HL-60 (cell line): ENCODE measurements around the gene SHC3.

Source experiments
- DNase-seq, 2 experiments: peaks; one replicate each; pipeline ENCODE4 v3.0.0-alpha.2; 2010 to 2020; ENCODE audit warnings: low read depth in 1 of 2, low spot score in 1 of 2
- H3K27ac ChIP-seq: fragments of 250-450 bp; sonication (Bioruptor Pico); replicated peaks from 2 replicates; pipeline ENCODE4 v1.5.1; 2020; ENCODE audit warnings: mild to moderate bottlenecking, moderate library complexity
- H3K27me3 ChIP-seq: fragments of 250-450 bp; sonication (Bioruptor Pico); 2 replicates; pipeline ENCODE4 v1.5.1; 2021; ENCODE audit warnings: mild to moderate bottlenecking, moderate library complexity; ENCODE audit not compliant: insufficient read depth, poor library complexity, severe bottlenecking
- H3K4me3 ChIP-seq: replicated peaks from 2 replicates; pipeline ENCODE4 v1.5.1; 2011; ENCODE audit warnings: mild to moderate bottlenecking, control low read depth, low read length; ENCODE audit not compliant: insufficient read depth
- GABPA ChIP-seq: IDR thresholded peaks from 2 replicates; pipeline ENCODE4 v1.6.1; 2012; ENCODE audit warnings: low read depth
- POLR2AphosphoS5 ChIP-seq: IDR thresholded peaks from 2 replicates; pipeline ENCODE4 v1.6.1; 2012; ENCODE audit warnings: low read depth
- SPI1 ChIP-seq: IDR thresholded peaks from 2 replicates; pipeline ENCODE4 v1.6.1; 2012; ENCODE audit warnings: low read depth, mild to moderate bottlenecking, borderline replicate concordance
- TF ChIP-seq, protein P1 (sequence below): IDR thresholded peaks from 2 replicates; pipeline ENCODE4 v1.6.1; 2012; ENCODE audit warnings: low read depth; ENCODE audit not compliant: insufficient replicate concordance
- TF ChIP-seq, protein P2 (sequence below): IDR thresholded peaks from one replicate; pipeline ENCODE4 v1.5.1; 2011; ENCODE audit warnings: low read length, control low read depth, inconsistent platforms; ENCODE audit not compliant: insufficient read depth

SHC3 gene

DNA sequence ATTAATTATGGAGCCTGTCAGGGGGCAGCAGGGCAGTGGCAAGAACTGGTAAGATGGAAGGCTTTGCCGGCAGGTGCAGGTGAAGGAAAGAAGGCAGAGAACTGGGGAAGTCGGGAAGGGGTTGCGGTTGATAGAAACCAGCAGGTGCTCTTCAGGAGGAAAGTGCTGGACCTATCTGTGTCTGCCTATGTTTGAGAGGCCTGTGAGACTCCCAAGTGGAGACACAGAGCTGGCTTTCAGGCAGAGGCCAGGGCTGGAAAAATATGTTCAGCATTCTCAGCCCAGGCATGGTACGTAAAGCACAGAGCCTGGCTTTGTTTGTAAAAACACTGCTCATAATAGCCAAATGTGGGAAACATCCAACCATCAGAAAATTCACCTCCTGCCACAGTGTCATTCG, 117.8 kb downstream of the SHC3 start:
- TF ChIP-seq GABPA (no peak), SPI1 (no peak), POLR2AphosphoS5 (no peak)
- TF ChIP-seq, protein P1, sequence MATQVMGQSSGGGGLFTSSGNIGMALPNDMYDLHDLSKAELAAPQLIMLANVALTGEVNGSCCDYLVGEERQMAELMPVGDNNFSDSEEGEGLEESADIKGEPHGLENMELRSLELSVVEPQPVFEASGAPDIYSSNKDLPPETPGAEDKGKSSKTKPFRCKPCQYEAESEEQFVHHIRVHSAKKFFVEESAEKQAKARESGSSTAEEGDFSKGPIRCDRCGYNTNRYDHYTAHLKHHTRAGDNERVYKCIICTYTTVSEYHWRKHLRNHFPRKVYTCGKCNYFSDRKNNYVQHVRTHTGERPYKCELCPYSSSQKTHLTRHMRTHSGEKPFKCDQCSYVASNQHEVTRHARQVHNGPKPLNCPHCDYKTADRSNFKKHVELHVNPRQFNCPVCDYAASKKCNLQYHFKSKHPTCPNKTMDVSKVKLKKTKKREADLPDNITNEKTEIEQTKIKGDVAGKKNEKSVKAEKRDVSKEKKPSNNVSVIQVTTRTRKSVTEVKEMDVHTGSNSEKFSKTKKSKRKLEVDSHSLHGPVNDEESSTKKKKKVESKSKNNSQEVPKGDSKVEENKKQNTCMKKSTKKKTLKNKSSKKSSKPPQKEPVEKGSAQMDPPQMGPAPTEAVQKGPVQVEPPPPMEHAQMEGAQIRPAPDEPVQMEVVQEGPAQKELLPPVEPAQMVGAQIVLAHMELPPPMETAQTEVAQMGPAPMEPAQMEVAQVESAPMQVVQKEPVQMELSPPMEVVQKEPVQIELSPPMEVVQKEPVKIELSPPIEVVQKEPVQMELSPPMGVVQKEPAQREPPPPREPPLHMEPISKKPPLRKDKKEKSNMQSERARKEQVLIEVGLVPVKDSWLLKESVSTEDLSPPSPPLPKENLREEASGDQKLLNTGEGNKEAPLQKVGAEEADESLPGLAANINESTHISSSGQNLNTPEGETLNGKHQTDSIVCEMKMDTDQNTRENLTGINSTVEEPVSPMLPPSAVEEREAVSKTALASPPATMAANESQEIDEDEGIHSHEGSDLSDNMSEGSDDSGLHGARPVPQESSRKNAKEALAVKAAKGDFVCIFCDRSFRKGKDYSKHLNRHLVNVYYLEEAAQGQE, result no peak
- TF ChIP-seq, protein P2, sequence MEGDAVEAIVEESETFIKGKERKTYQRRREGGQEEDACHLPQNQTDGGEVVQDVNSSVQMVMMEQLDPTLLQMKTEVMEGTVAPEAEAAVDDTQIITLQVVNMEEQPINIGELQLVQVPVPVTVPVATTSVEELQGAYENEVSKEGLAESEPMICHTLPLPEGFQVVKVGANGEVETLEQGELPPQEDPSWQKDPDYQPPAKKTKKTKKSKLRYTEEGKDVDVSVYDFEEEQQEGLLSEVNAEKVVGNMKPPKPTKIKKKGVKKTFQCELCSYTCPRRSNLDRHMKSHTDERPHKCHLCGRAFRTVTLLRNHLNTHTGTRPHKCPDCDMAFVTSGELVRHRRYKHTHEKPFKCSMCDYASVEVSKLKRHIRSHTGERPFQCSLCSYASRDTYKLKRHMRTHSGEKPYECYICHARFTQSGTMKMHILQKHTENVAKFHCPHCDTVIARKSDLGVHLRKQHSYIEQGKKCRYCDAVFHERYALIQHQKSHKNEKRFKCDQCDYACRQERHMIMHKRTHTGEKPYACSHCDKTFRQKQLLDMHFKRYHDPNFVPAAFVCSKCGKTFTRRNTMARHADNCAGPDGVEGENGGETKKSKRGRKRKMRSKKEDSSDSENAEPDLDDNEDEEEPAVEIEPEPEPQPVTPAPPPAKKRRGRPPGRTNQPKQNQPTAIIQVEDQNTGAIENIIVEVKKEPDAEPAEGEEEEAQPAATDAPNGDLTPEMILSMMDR, result no peak
- H3K27me3 ChIP-seq, result no peaks in the 10 kb centered on the region
- H3K27ac ChIP-seq, result no peak overlapping the region
- H3K4me3 ChIP-seq, result no peak overlapping the region
- DNase-seq, result no peak

DNA sequence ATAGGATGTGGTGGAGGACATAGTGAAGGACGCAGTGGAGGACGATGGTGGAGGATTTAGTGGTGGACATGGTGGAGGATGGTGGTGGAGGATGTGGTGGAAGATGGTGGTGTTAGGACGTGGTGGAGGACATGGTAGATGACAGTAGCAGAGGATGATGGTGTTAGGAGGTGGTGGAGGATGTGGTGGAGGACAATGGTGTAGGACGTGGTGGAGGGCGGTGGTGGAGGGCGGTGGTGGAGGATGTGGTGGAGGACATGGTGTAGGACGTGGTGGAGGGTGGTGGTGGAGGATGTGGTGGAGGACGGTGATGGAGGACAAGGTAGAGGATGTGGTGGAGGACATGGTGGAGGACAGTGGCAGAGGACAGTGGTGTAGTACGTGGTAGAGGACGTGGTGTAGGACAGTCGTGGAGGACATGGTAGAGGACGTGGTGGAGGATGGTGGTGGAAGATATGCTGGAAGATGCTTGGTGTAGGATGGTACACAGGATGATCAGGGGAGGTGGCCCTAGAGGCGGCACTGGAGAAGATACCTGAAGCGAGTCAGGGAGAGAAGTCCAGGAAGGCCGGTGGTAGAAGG, 118.6 kb downstream of the SHC3 start:
- no peak for DNase-seq
- Histone ChIP-seq H3K27ac (no peak overlapping the region), H3K27me3 (no peaks in the 10 kb centered on the region), H3K4me3 (no peak overlapping the region)
- TF ChIP-seq, protein P1, result no peak
- TF ChIP-seq, protein P2, result no peak
- TF ChIP-seq SPI1 (no peak), GABPA (no peak), POLR2AphosphoS5 (no peak)

DNA sequence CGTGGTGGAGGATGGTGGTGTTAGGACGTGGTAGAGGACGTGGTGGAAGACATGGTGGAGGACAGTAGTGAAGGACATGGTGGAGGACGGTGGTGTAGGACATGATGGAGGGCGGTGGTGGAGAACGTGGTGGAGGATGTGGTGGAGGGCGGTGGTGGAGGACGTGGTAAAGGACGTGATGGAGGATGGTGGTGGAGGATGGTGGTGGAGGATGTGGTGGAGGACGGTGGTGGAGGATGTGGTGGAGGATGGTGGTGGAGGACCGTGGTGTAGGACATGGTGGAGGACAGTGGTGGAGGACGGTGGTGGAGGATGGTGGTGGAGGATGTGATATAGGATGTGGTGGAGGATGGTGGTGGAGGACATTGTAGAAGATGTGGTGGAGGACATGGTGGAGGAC, 119.7 kb downstream of the SHC3 start:
- H3K27me3 ChIP-seq, result no peaks in the 10 kb centered on the region
- TF ChIP-seq SPI1, result no peak
- TF ChIP-seq, protein P2, result no peak
- TF ChIP-seq, protein P1, result no peak
- no peak for TF ChIP-seq GABPA
- no peak for TF ChIP-seq POLR2AphosphoS5
- no peak overlapping the region for H3K27ac ChIP-seq
- H3K4me3 ChIP-seq, result no peak overlapping the region
- no peak for DNase-seq
